HEK293 (cell line): ENCODE data around the gene ADAMTS12.

Experiments
- CTCF ChIA-PET: fragments of 350-600 bp; formaldehyde crosslinking; extraction: SDS; loops from one replicate; lab custom pipeline; 2021; ENCODE audit warnings: antibody characterized with exemption; lab: Yijun Ruan, JAX
- POLR2A ChIA-PET: fragments of 300-600 bp; formaldehyde crosslinking; extraction: SDS; loops from one replicate; lab custom pipeline; 2020; ENCODE audit warnings: antibody characterized with exemption, inconsistent platforms; lab: Yijun Ruan, JAX
- H3K27ac ChIP-seq: fragments of 200-500 bp; sonication (Bioruptor generic); 2 replicates; pipeline ENCODE4 v1.5.1; 2014; ENCODE audit warnings: low read depth, low read length, control low read depth, inconsistent platforms; ENCODE audit errors: extremely low read depth
- H3K36me3 ChIP-seq, 2 experiments: fragments of 200-500 bp in 1 of 2; sonication (Bioruptor generic) in 1 of 2; 1 replicate in 1 of 2; 2 replicates in 1 of 2; pipeline ENCODE4 v1.5.1; 2014 to 2017; ENCODE audit warnings: inconsistent platforms in 2 of 2, low read length in 2 of 2; ENCODE audit not compliant: control insufficient read depth in 2 of 2, insufficient read depth in 1 of 2
- H3K4me1 ChIP-seq: fragments of 200-500 bp; sonication (Bioruptor generic); 2 replicates; pipeline ENCODE4 v1.5.1; 2014; ENCODE audit warnings: mild to moderate bottlenecking, low read length, inconsistent platforms; ENCODE audit not compliant: control insufficient read depth, insufficient read depth
- H3K4me3 ChIP-seq: 2 replicates; pipeline ENCODE4 v1.5.1; 2011; ENCODE audit warnings: low read depth, mild to moderate bottlenecking, control low read depth, low read length, moderate library complexity
- H3K9me3 ChIP-seq: fragments of 200-500 bp; sonication (Bioruptor generic); 2 replicates; pipeline ENCODE4 v1.5.1; 2014; ENCODE audit warnings: low read depth, low read length, inconsistent platforms; ENCODE audit not compliant: control insufficient read depth, insufficient read depth
- OSR2 ChIP-seq: fragments of 450-650 bp; formaldehyde crosslinking; IDR thresholded peaks from 2 replicates; pipeline ENCODE4 v1.5.1; 2016; ENCODE audit warnings: missing biosample characterization, missing genetic modification characterization
- PRDM1 ChIP-seq: fragments of 450-650 bp; formaldehyde crosslinking; IDR thresholded peaks from 2 replicates; pipeline ENCODE4; 2016; ENCODE audit warnings: missing biosample characterization, missing genetic modification characterization
- PRDM4 ChIP-seq: fragments of 450-650 bp; formaldehyde crosslinking; IDR thresholded peaks from 2 replicates; pipeline ENCODE4 v1.5.1; 2017; ENCODE audit warnings: missing biosample characterization, missing genetic modification characterization
- SETDB1 ChIP-seq: IDR thresholded peaks from one replicate; pipeline ENCODE4 v1.6.1; 2017; ENCODE audit warnings: mild to moderate bottlenecking, low read length, moderate library complexity, mixed read lengths; ENCODE audit not compliant: insufficient read length
- TCF7L2 ChIP-seq: IDR thresholded peaks from 2 replicates; pipeline ENCODE4 v1.6.1; 2011; ENCODE audit warnings: low read depth, mild to moderate bottlenecking, inconsistent platforms, low read length, moderate library complexity, borderline replicate concordance
- WT1 ChIP-seq: fragments of 450-650 bp; formaldehyde crosslinking; IDR thresholded peaks from 2 replicates; pipeline ENCODE4 v1.5.1; 2016; ENCODE audit warnings: missing biosample characterization, missing genetic modification characterization
- YY2 ChIP-seq: fragments of 450-650 bp; formaldehyde crosslinking; IDR thresholded peaks from 2 replicates; pipeline ENCODE4 v1.5.1; 2016; ENCODE audit warnings: missing biosample characterization, missing genetic modification characterization
- ZNF202 ChIP-seq: fragments of 450-650 bp; formaldehyde crosslinking; IDR thresholded peaks from 2 replicates; pipeline ENCODE4 v1.5.1; 2016; ENCODE audit warnings: missing biosample characterization, missing genetic modification characterization, borderline replicate concordance
- ZNF214 ChIP-seq: fragments of 450-650 bp; formaldehyde crosslinking; IDR thresholded peaks from 2 replicates; pipeline ENCODE4 v1.5.1; 2017; ENCODE audit warnings: missing biosample characterization, mild to moderate bottlenecking, missing genetic modification characterization, borderline replicate concordance
- ZNF335 ChIP-seq: fragments of 450-650 bp; formaldehyde crosslinking; conservative IDR thresholded peaks from 2 replicates; pipeline ENCODE4 v1.5.1; 2016; ENCODE audit warnings: missing biosample characterization, missing genetic modification characterization
- ZNF398 ChIP-seq: fragments of 450-650 bp; formaldehyde crosslinking; IDR thresholded peaks from 2 replicates; pipeline ENCODE4 v1.5.1; 2017; ENCODE audit warnings: missing biosample characterization, missing genetic modification characterization
- ZNF549 ChIP-seq: fragments of 450-650 bp; IDR thresholded peaks from 2 replicates; pipeline ENCODE4 v1.5.1; 2018; ENCODE audit warnings: missing biosample characterization, missing genetic modification characterization, mild to moderate bottlenecking, inconsistent platforms, moderate library complexity
- ZNF560 ChIP-seq: fragments of 450-650 bp; formaldehyde crosslinking; IDR thresholded peaks from 2 replicates; pipeline ENCODE4 v1.5.1; 2017; ENCODE audit warnings: missing biosample characterization, missing genetic modification characterization, borderline replicate concordance
- ZNF776 ChIP-seq: fragments of 450-650 bp; formaldehyde crosslinking; IDR thresholded peaks from 2 replicates; pipeline ENCODE4 v1.5.0; 2017; ENCODE audit warnings: missing biosample characterization, missing genetic modification characterization, borderline replicate concordance
- ZSCAN16 ChIP-seq: fragments of 450-650 bp; formaldehyde crosslinking; IDR thresholded peaks from 2 replicates; pipeline ENCODE4 v1.5.1; 2016; ENCODE audit warnings: missing biosample characterization, missing genetic modification characterization
- TF ChIP-seq, protein P1 (sequence below): fragments of 450-650 bp; formaldehyde crosslinking; IDR thresholded peaks from 2 replicates; pipeline ENCODE4 v1.5.1; 2016; ENCODE audit warnings: missing biosample characterization, missing genetic modification characterization

The ADAMTS12 gene

GRCh38 chr5:33901156-33901555, 9.4 kb upstream of the ADAMTS12 start (continued):
- TF ChIP-seq ZNF202 (no peak), SETDB1 (no peak)
- TF ChIP-seq, protein P1, sequence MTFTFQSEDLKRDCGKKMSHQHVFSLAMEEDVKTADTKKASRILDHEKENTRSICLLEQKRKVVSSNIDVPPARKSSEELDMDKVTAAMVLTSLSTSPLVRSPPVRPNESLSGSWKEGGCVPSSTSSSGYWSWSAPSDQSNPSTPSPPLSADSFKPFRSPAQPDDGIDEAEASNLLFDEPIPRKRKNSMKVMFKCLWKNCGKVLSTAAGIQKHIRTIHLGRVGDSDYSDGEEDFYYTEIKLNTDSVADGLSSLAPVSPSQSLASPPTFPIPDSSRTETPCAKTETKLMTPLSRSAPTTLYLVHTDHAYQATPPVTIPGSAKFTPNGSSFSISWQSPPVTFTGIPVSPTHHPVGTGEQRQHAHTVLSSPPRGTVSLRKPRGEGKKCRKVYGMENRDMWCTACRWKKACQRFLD (tag by site-specific recombination), result no peak

- CTCF ChIA-PET, result interaction anchor here (0.6 to 0.7 kb wide), 3 partner anchors 53 to 575 kb away, joined by 3 to 4 read pairs (median 3); no protein-coding TSS in a partner anchor
- Histone ChIP-seq H3K27ac (no peak overlapping the region), H3K4me3 (no peak overlapping the region), H3K4me1 (peaks cover 3% of the 10 kb centered on the region; the same call in 1 of the 2 replicates), H3K36me3 (no peaks in the 10 kb centered on the region), H3K9me3 (no peaks in the 10 kb centered on the region)
- TF ChIP-seq PRDM1 (no peak), YY2 (tag by site-specific recombination) (no peak), PRDM4 (tag by site-specific recombination) (no peak), TCF7L2 (no peak), WT1 (tag by site-specific recombination) (no peak), ZNF776 (no peak), ZNF398 (tag by site-specific recombination) (no peak), ZNF549 (tag by site-specific recombination) (no peak), ZNF214 (no peak), ZNF560 (tag by site-specific recombination) (no peak), ZSCAN16 (no peak)
- POLR2A ChIA-PET, result no interaction called here
Measured at GRCh38 chr5:33894566-33894965, 2.8 kb upstream of the ADAMTS12 start.

DNA sequence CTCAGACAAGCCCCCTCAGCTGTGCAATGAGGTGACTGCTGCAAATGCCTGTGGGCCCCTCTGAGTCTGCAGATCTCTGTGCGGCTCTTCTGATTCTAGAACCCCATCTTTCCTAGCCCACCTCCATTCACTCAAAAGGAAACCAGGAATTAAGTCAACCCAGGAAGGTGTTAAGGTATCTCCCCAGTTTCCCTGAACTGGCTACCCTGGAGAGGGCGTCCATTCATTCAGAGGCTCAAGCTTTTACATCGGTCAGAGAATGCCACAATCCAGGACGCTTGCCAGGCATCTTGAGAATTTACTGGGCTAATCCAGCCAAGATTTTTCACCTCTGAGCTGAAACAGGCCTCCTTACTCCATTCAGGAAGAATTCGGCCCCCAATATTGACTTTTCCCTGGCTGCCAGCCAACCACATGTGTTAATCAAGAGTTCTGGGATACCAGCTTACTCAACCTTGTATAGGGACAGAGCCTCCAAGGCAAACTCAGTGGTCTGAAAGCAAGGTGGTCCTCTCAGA, 889 bp upstream of the ADAMTS12 start:
- H3K4me1 ChIP-seq, result peaks cover 3% of the 10 kb centered on the region; the same call in 1 of the 2 replicates
- no peak overlapping the region for H3K4me3 ChIP-seq
- no peaks in the 10 kb centered on the region for H3K9me3 ChIP-seq
- H3K36me3 ChIP-seq, result no peaks in the 10 kb centered on the region
- ChIA-PET CTCF (interaction anchor here (1.1 kb wide), 1 partner anchor 46 kb away, joined by 3 read pairs; no protein-coding TSS in a partner anchor), POLR2A (no interaction called here)
- H3K27ac ChIP-seq, result no peak overlapping the region
- no peak for TF ChIP-seq OSR2 (tag by site-specific recombination)
- TF ChIP-seq ZNF335 (tag by site-specific recombination), result peak; percentile 91
